SK-N-SH (cell line): ENCODE results near the gene CD101. TPM values are rescaled to one million over a fixed set of nuclear protein-coding genes. Genes with fewer than 3 reads are reported as not detected.

Experiments used
- CTCF ChIA-PET: fragments of 300-600, 350-600 bp; formaldehyde crosslinking; extraction: SDS; loops from one replicate; lab custom pipeline; 2021; lab: Yijun Ruan, JAX
- POLR2A ChIA-PET: fragments of 350-600 bp; sonication (Branson Sonifier 250); formaldehyde crosslinking; extraction: SDS; loops from one replicate; lab custom pipeline; 2020; ENCODE audit warnings: antibody characterized with exemption, inconsistent platforms; lab: Yijun Ruan, JAX
- DNase-seq: peaks from one replicate; pipeline ENCODE4 v3.0.0; 2012
- H2AFZ ChIP-seq: fragments of 200-600 bp; sonication (generic); 2 replicates; pipeline ENCODE4 v1.8.1; 2016; ENCODE audit warnings: antibody characterized with exemption, mild to moderate bottlenecking, low read depth
- H3F3A ChIP-seq: fragments of 200-600 bp; sonication (generic); replicated peaks from 2 replicates; pipeline ENCODE3; 2016; ENCODE audit warnings: antibody characterized with exemption, mild to moderate bottlenecking; ENCODE audit not compliant: insufficient read depth
- H3K27ac ChIP-seq, 2 experiments: fragments of 200-500 bp in 1 of 2; fragments of 200-600 bp in 1 of 2; sonication (Bioruptor generic) in 1 of 2; sonication (generic), shearing (Covaris generic) in 1 of 2; 2 replicates each; pipeline versions ENCODE4 v1.5.1 to v1.6.1; 2014 to 2016; ENCODE audit warnings: low read depth in 2 of 2, inconsistent platforms in 1 of 2, low read length in 1 of 2, mild to moderate bottlenecking in 1 of 2, mixed read lengths in 1 of 2
- H3K27me3 ChIP-seq: fragments of 200-600 bp; sonication (generic), shearing (Covaris generic); 2 replicates; pipeline ENCODE4 v1.6.1; 2016; ENCODE audit warnings: mixed run types; ENCODE audit not compliant: insufficient read depth
- H3K36me3 ChIP-seq, 2 experiments: fragments of 200-500 bp in 1 of 2; fragments of 200-600 bp in 1 of 2; sonication (Bioruptor generic) in 1 of 2; sonication (generic) in 1 of 2; replicated peaks in 1 of 2; 2 replicates each; pipeline versions ENCODE3 to v1.5.1; 2014 to 2016; ENCODE audit warnings: low read length in 1 of 2, mild to moderate bottlenecking in 1 of 2; ENCODE audit not compliant: insufficient read depth in 2 of 2, control insufficient read depth in 1 of 2
- H3K4me1 ChIP-seq, 2 experiments: fragments of 200-500 bp in 1 of 2; fragments of 200-600 bp in 1 of 2; sonication (Bioruptor generic) in 1 of 2; sonication (generic), shearing (Covaris generic) in 1 of 2; 2 replicates each; pipeline versions ENCODE4 v1.5.1 to v1.6.1; 2014 to 2016; ENCODE audit warnings: low read depth in 1 of 2, low read length in 1 of 2, mixed run types in 1 of 2; ENCODE audit not compliant: insufficient read depth in 2 of 2, control insufficient read depth in 1 of 2
- H3K4me2 ChIP-seq: fragments of 200-600 bp; sonication (generic), shearing (Covaris generic); 2 replicates; pipeline ENCODE4 v1.6.1; 2017; ENCODE audit warnings: mixed run types
- H3K4me3 ChIP-seq, 2 experiments: fragments of 200-500 bp in 1 of 2; fragments of 200-600 bp in 1 of 2; sonication (Bioruptor generic) in 1 of 2; sonication (generic), shearing (Covaris generic) in 1 of 2; 2 replicates each; pipeline versions ENCODE4 v1.5.1 to v1.8.1; 2014 to 2016; ENCODE audit warnings: low read depth in 2 of 2, inconsistent platforms in 1 of 2, low read length in 1 of 2, mild to moderate bottlenecking in 1 of 2, mixed read lengths in 1 of 2, moderate library complexity in 1 of 2
- H3K79me2 ChIP-seq: fragments of 200-600 bp; sonication (generic); 2 replicates; pipeline ENCODE4 v1.8.1; 2017; ENCODE audit warnings: mild to moderate bottlenecking; ENCODE audit not compliant: insufficient read depth
- H3K9ac ChIP-seq: fragments of 200-600 bp; sonication (generic); 2 replicates; pipeline ENCODE4 v1.6.1; 2017; ENCODE audit warnings: mixed run types
- H3K9me2 ChIP-seq: fragments of 200-600 bp; sonication (generic); 2 replicates; pipeline ENCODE4 v1.6.1; 2017; ENCODE audit warnings: mixed run types
- H3K9me3 ChIP-seq: fragments of 200-600 bp; sonication (generic); 2 replicates; pipeline ENCODE4 v1.6.1; 2017; ENCODE audit warnings: mixed run types, mild to moderate bottlenecking, moderate library complexity
- H4K20me1 ChIP-seq: fragments of 200-600 bp; sonication (generic); 2 replicates; pipeline ENCODE4 v1.6.1; 2017; ENCODE audit warnings: mild to moderate bottlenecking, mixed run types; ENCODE audit not compliant: insufficient read depth
- EP300 ChIP-seq, 2 experiments: IDR thresholded peaks; 2 replicates each; pipeline versions ENCODE4 v1.4.0 to v1.6.1; 2012; ENCODE audit warnings: borderline replicate concordance in 1 of 2, low read depth in 1 of 2, low read length in 1 of 2
- GABPA ChIP-seq: IDR thresholded peaks from 2 replicates; pipeline ENCODE4 v1.4.0; 2012; ENCODE audit warnings: low read depth, mild to moderate bottlenecking
- MEF2A ChIP-seq: IDR thresholded peaks from 2 replicates; pipeline ENCODE4 v1.4.0; 2012; ENCODE audit warnings: low read depth, borderline replicate concordance
- MXI1 ChIP-seq: IDR thresholded peaks from 2 replicates; pipeline ENCODE4 v1.6.1; 2012; ENCODE audit warnings: mild to moderate bottlenecking, low read depth, low read length, improper control_type of control experiment
- NFIC ChIP-seq: IDR thresholded peaks from 2 replicates; pipeline ENCODE4 v1.4.0; 2012; ENCODE audit warnings: borderline replicate concordance
- RAD21 ChIP-seq: IDR thresholded peaks from 2 replicates; pipeline ENCODE4 v1.6.1; 2012; ENCODE audit warnings: mild to moderate bottlenecking, low read length
- RCOR1 ChIP-seq: fragments of 150-350 bp; IDR thresholded peaks from 2 replicates; pipeline ENCODE4 v1.6.1; 2017; ENCODE audit warnings: antibody characterized with exemption, low read length
- SMC3 ChIP-seq: IDR thresholded peaks from 2 replicates; pipeline ENCODE4 v1.6.1; 2012; ENCODE audit warnings: low read depth, low read length, improper control_type of control experiment
- TCF12 ChIP-seq: IDR thresholded peaks from 2 replicates; pipeline ENCODE4 v1.4.0; 2012
- USF2 ChIP-seq: fragments of 150-350 bp; IDR thresholded peaks from 2 replicates; pipeline ENCODE4 v1.6.1; 2017; ENCODE audit warnings: antibody characterized with exemption, low read length, low read depth, borderline replicate concordance
- YY1 ChIP-seq: IDR thresholded peaks from 2 replicates; pipeline ENCODE4 v1.4.0; 2012; ENCODE audit warnings: low read depth, mild to moderate bottlenecking
- ZBTB33 ChIP-seq: IDR thresholded peaks from 2 replicates; pipeline ENCODE4 v1.4.0; 2012; ENCODE audit warnings: low read depth, borderline replicate concordance
- WGBS: methylation state at CpG from one replicate; pipeline ENCODE4 v1.1.6; 2017; ENCODE audit warnings: low lambda C conversion rate; 5-methylcytosine and 5-hydroxymethylcytosine counted together
- polyA plus RNA-seq, 3 experiments: library from polyadenylated mRNA; depleted of rRNA; stranded (reverse); fragments of >200 nt; gene quantifications; 2 replicates each; pipeline ENCODE4 v1.2.3, GENCODE V29; 2012
- TF ChIP-seq, protein P1 (sequence below): IDR thresholded peaks from 2 replicates; pipeline ENCODE4 v1.6.1; 2012; ENCODE audit warnings: mild to moderate bottlenecking, low read depth, low read length, moderate library complexity

CD101 gene
- polyA plus RNA-seq, 1 of the 3 experiments (the other 2 are of a cell fraction) = 0.16 TPM

DNA sequence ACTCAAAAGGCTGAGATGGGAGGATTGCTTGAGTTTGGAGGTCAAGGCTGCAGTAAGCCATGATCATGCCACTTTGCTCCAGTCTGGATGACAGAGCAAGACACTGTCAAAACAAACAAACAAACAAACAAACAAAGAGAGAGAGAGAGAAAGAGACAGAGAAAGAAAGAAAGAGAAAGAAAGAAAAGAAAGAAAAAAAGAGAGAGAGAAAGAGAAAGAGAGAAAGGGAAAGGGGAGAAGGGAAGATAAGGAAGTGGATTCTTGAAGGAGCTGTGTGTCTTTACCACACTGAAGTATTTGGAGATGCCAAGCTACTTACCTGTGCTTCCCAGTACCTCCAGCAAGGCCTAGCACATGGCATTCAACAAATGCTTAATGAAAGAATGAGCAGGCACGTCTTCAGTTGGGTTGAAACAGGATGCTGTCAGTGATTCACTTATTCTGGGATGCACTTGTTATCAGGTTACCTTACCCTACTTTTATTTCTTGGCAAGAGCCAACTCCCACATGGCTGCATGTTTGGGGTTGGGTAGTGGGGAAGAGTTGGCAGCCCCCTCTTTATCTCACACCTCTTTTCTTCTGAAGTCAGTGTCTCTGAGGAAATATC is 28.8 kb downstream of the CD101 start:
- Histone ChIP-seq H3K27me3 (no peaks in the 10 kb centered on the region), H3F3A (no peaks in the 10 kb centered on the region), H4K20me1 (no peaks in the 10 kb centered on the region), H3K9me2 (no peaks in the 10 kb centered on the region), H3K4me3 (no peak overlapping the region), H3K4me2 (no peak overlapping the region), H3K27ac (no peak overlapping the region), H3K79me2 (no peaks in the 10 kb centered on the region), H3K9me3 (no peaks in the 10 kb centered on the region)
- DNase-seq = no peak
- TF ChIP-seq SMC3 (no peak), USF2 (no peak), YY1 (no peak), EP300 (IDR thresholded peaks at IDR 0.05; ENCODE audit: borderline replicate concordance in 1 of 2, low read depth in 1 of 2, low read length in 1 of 2) (no peak), GABPA (no peak), RAD21 (no peak), NFIC (no peak), MXI1 (no peak), ZBTB33 (no peak), TCF12 (no peak)
- TF ChIP-seq, all 33 proteins: peak for 0
- ChIA-PET CTCF (no interaction called here), POLR2A (no interaction called here)
- no peaks in the 10 kb centered on the region for H3K36me3 ChIP-seq
- H2AFZ ChIP-seq = no peak overlapping the region
- peaks cover 0 to 6% of the 10 kb centered on the region in 2 experiments; a peak in 1 of 4 replicates for H3K4me1 ChIP-seq
- H3K9ac ChIP-seq = no peak overlapping the region
- WGBS = 15% methylated on average over 1 of the region's 1 CpG

DNA sequence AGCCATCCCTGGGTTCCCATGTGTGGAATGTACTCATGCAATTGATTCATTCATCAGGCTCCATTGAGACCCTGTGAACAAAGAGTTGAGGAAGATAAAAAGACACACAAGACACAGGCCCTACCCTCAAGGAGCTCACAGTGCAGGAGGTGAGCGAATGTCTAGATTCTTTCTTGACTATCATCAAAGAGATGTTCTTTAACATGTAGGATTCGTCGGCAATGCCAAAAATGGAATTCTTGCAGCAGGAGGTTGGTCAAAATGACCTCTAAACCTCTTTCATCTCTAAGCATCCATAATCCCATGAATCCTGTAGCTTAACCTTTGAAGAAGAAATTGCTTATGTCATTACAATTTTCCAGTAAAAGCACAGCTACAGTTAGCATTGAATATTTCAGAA is 30.7 kb downstream of the CD101 start:
- POLR2A ChIA-PET = no interaction called here
- H3K4me1 ChIP-seq = peaks cover 0 to 20% of the 10 kb centered on the region in 2 experiments; a peak in 2 of 4 replicates
- no peak for TF ChIP-seq RCOR1
- no peak for TF ChIP-seq MEF2A
- TF ChIP-seq, protein P1, sequence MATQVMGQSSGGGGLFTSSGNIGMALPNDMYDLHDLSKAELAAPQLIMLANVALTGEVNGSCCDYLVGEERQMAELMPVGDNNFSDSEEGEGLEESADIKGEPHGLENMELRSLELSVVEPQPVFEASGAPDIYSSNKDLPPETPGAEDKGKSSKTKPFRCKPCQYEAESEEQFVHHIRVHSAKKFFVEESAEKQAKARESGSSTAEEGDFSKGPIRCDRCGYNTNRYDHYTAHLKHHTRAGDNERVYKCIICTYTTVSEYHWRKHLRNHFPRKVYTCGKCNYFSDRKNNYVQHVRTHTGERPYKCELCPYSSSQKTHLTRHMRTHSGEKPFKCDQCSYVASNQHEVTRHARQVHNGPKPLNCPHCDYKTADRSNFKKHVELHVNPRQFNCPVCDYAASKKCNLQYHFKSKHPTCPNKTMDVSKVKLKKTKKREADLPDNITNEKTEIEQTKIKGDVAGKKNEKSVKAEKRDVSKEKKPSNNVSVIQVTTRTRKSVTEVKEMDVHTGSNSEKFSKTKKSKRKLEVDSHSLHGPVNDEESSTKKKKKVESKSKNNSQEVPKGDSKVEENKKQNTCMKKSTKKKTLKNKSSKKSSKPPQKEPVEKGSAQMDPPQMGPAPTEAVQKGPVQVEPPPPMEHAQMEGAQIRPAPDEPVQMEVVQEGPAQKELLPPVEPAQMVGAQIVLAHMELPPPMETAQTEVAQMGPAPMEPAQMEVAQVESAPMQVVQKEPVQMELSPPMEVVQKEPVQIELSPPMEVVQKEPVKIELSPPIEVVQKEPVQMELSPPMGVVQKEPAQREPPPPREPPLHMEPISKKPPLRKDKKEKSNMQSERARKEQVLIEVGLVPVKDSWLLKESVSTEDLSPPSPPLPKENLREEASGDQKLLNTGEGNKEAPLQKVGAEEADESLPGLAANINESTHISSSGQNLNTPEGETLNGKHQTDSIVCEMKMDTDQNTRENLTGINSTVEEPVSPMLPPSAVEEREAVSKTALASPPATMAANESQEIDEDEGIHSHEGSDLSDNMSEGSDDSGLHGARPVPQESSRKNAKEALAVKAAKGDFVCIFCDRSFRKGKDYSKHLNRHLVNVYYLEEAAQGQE = no peak
- H2AFZ ChIP-seq = no peak overlapping the region
- no peak for DNase-seq
- H3K9me3 ChIP-seq = no peaks in the 10 kb centered on the region
- no peaks in the 10 kb centered on the region for H3K9me2 ChIP-seq
- H3K4me3 ChIP-seq = no peak overlapping the region
- H3K36me3 ChIP-seq = no peaks in the 10 kb centered on the region
- H3K79me2 ChIP-seq = no peaks in the 10 kb centered on the region
- H3F3A ChIP-seq = no peaks in the 10 kb centered on the region
- CTCF ChIA-PET = interaction anchor here (1.2 kb wide), 1 partner anchor 295 kb away, joined by 3 read pairs; no protein-coding TSS in a partner anchor
- no peak overlapping the region for H3K9ac ChIP-seq
- 76% methylated on average over 3 of the region's 3 CpGs for WGBS
- H3K27ac ChIP-seq = peak overlapping the region in 1 of 2 experiments; percentile 39; a peak in 2 of 4 replicates
- H4K20me1 ChIP-seq = no peaks in the 10 kb centered on the region
- H3K4me2 ChIP-seq = no peak overlapping the region
- no peaks in the 10 kb centered on the region for H3K27me3 ChIP-seq
